Measurements from ENCODE around the gene TTC31.

DNA sequence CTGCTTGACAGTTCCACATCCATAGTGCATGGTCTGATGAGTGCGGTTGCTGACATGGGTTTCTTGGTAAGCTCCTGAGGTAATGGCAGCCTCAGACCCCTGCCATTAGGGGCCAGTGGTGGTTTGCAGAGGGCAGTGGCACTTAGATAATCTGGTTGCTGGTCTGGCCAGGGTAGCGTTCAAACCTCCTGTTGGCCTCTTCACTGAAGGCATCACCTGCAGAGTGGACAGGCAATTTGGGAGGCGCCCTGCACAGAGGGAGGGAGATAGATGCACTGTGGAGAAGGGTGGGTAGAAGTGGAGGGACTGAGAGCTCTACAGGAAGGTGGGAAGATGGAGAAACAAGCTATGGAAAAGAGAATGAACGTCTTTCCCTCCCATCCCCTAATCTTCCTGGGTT lies 50.6 kb downstream of the TTC31 start:
- TF ChIP-seq EP300 (IDR thresholded peaks at IDR 0.05) = no peak
- TF ChIP-seq, protein P1, sequence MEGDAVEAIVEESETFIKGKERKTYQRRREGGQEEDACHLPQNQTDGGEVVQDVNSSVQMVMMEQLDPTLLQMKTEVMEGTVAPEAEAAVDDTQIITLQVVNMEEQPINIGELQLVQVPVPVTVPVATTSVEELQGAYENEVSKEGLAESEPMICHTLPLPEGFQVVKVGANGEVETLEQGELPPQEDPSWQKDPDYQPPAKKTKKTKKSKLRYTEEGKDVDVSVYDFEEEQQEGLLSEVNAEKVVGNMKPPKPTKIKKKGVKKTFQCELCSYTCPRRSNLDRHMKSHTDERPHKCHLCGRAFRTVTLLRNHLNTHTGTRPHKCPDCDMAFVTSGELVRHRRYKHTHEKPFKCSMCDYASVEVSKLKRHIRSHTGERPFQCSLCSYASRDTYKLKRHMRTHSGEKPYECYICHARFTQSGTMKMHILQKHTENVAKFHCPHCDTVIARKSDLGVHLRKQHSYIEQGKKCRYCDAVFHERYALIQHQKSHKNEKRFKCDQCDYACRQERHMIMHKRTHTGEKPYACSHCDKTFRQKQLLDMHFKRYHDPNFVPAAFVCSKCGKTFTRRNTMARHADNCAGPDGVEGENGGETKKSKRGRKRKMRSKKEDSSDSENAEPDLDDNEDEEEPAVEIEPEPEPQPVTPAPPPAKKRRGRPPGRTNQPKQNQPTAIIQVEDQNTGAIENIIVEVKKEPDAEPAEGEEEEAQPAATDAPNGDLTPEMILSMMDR (IDR thresholded peaks at IDR 0.05) = no peak

Data from suprapubic skin (tissue), 3 donors.